ENCODE measurements around the gene STK17B. TPM values are rescaled to one million over a fixed set of nuclear protein-coding genes. Genes with fewer than 3 reads are reported as not detected.

Gene STK17B
- total and polyA plus RNA-seq, 5 donors = 3.7 to 8.1 (median 7.0) TPM

GRCh38 chr2:196088203-196088602, 83.2 kb downstream of the STK17B start:
- H3K27ac ChIP-seq (ENCODE audit: low read length) = no peak overlapping the region
- intact Hi-C loops (cut with DNase I) = no loop called here
- ATAC-seq (no peak), DNase-seq (no peak)
- no peaks in the 10 kb centered on the region for H3K9me3 ChIP-seq (ENCODE audit: control insufficient read depth, low read length)
- WGBS = 62% methylated on average over 2 of the region's 2 CpGs
- H3K27me3 ChIP-seq (ENCODE audit: control insufficient read depth, insufficient read depth) = no peaks in the 10 kb centered on the region
- no peak overlapping the region for H3K4me3 ChIP-seq (ENCODE audit: low read length)
- H3K4me1 ChIP-seq (ENCODE audit: control insufficient read depth, insufficient read depth, low read length) = no peaks in the 10 kb centered on the region

DNA sequence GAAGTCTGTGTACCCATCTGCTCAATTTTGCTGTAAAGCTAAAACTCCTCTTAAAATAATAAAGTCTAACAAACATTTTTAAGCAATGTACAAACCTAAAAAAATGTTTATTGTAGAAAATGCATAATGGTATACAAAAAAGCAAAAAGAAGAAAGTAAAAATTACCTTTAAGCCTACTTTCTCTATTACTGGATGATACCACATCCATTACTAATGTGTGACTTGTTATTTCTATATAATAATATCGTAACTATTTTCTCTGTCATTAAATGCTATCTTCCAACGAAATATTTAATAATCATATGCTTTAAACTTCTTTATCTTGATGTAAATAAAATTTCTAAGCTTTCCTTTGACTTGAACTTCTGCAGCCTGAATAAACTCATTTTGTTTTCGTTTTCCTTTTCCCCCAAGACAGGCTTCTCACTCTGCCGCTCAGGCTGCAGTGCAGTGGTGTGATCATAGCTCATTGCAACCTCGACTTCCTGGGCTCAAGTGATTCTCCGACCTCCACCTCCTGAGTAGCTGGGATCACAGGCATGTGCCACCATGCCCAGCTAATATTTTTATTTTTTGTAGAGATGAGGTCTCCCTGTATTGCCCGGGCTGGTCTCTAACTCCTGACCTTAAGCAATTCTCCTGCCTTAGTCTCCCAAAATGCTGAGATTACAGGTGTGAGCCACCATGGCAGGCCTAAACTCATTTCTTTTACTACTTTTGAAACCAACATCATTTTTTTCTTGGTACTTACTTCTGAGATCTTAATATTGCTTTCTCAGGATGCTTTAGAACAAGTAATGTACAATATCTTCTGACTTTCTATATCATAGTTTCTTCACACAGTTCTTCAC, 84.6 kb downstream of the STK17B start:
- 78% methylated on average over 7 of the region's 7 CpGs for WGBS

GRCh38 chr2:196083601-196084000, 87.8 kb downstream of the STK17B start:
- intact Hi-C loops (cut with DNase I) = no loop called here

More for the DNA sequence above, 84.6 kb downstream of the STK17B start:
- Histone ChIP-seq H3K27ac (ENCODE audit: low read length) (no peak overlapping the region), H3K4me3 (ENCODE audit: low read length) (no peak overlapping the region), H3K9me3 (ENCODE audit: control insufficient read depth, low read length) (no peaks in the 10 kb centered on the region), H3K27me3 (ENCODE audit: control insufficient read depth, insufficient read depth) (no peaks in the 10 kb centered on the region), H3K4me1 (ENCODE audit: control insufficient read depth, insufficient read depth, low read length) (no peaks in the 10 kb centered on the region)
- DNase-seq (no peak), ATAC-seq (no peak)
- intact Hi-C loops (cut with DNase I) = no loop called here

More at GRCh38 chr2:196083601-196084000, 87.8 kb downstream of the STK17B start:
- Histone ChIP-seq H3K27ac (ENCODE audit: low read length) (no peak overlapping the region), H3K9me3 (ENCODE audit: control insufficient read depth, low read length) (no peaks in the 10 kb centered on the region), H3K4me3 (ENCODE audit: low read length) (no peak overlapping the region), H3K27me3 (ENCODE audit: control insufficient read depth, insufficient read depth) (no peaks in the 10 kb centered on the region), H3K4me1 (ENCODE audit: control insufficient read depth, insufficient read depth, low read length) (peaks cover 3% of the 10 kb centered on the region)
- no peak for ATAC-seq
- no peak for DNase-seq
- 86% methylated on average over 5 of the region's 5 CpGs for whole genome bisulfite sequencing

Other genes with a start within 250 kb of the STK17B start
- under 1 TPM; 0.35 to 0.77 (median 0.57) TPM for gene DNAH7, start 102.7 kb downstream of the STK17B start, total RNA-seq
- gene DNAH7, start 102.7 kb downstream of the STK17B start, polyA plus RNA-seq = 0.16 TPM

All from right cardiac atrium (tissue), 5 donors.